ENCODE results near the gene PGPEP1.

- TF ChIP-seq CTCF (conservative IDR thresholded peaks at IDR 0.05; ENCODE audit: low read length) (no peak), EZH2phosphoT487 (IDR thresholded peaks at IDR 0.05; ENCODE audit: borderline replicate concordance) (no peak)
These were observed 48.6 kb upstream of the PGPEP1 start for GRCh38 chr19:18291590-18292461.

Data from Loucy (cell line).